NT2/D1 (cell line): ENCODE data around the gene STAG1.
"Not testable (repeated sequence)": the region's sequence is repeated elsewhere in the genome, so short reads cannot be mapped to it uniquely, and the experiment has no call there.

ENCODE experiments used
- DNase-seq: peaks from one replicate; pipeline ENCODE4 v3.0.0-alpha.2; 2011; ENCODE audit warnings: low read depth, low spot score
- H3K27me3 ChIP-seq: 2 replicates; pipeline ENCODE4 v1.6.0; 2011; ENCODE audit warnings: mild to moderate bottlenecking; ENCODE audit not compliant: insufficient read length, insufficient read depth
- H3K36me3 ChIP-seq: 2 replicates; pipeline ENCODE4 v1.6.1; 2011; ENCODE audit warnings: mild to moderate bottlenecking, low read length, mixed read lengths; ENCODE audit not compliant: insufficient read depth, insufficient read length
- H3K4me1 ChIP-seq: 2 replicates; pipeline ENCODE4 v1.5.1; 2011; ENCODE audit not compliant: insufficient read depth, insufficient read length
- H3K4me3 ChIP-seq: 2 replicates; pipeline ENCODE4 v1.5.1; 2011; ENCODE audit warnings: low read depth; ENCODE audit not compliant: insufficient read length
- H3K9ac ChIP-seq: 2 replicates; pipeline ENCODE4 v1.6.0; 2011; ENCODE audit warnings: low read depth; ENCODE audit not compliant: insufficient read length
- H3K9me3 ChIP-seq: 2 replicates; pipeline ENCODE4 v1.5.1; 2011; ENCODE audit warnings: mild to moderate bottlenecking, low read length; ENCODE audit not compliant: insufficient read depth
- SUZ12 ChIP-seq: IDR thresholded peaks from 2 replicates; pipeline ENCODE4 v1.6.1; 2011; ENCODE audit not compliant: insufficient read length, insufficient read depth; ENCODE audit errors: extremely low read depth
- YY1 ChIP-seq: IDR thresholded peaks from 2 replicates; pipeline ENCODE4 v1.6.1; 2011; ENCODE audit not compliant: insufficient read length, insufficient read depth
- ZNF274 ChIP-seq: IDR thresholded peaks from 2 replicates; pipeline ENCODE4 v1.6.1; 2011; ENCODE audit warnings: mild to moderate bottlenecking, low read depth, low read length

Gene STAG1

GRCh38 chr3:136516656-136517055 lies 235.5 kb downstream of the STAG1 start:
- DNase-seq = no peak
- H3K4me1 ChIP-seq = no peaks in the 10 kb centered on the region
- peaks cover 3% of the 10 kb centered on the region for H3K36me3 ChIP-seq
- no peak overlapping the region for H3K4me3 ChIP-seq
- TF ChIP-seq YY1 = no peak
- no peak for TF ChIP-seq ZNF274
- H3K9ac ChIP-seq = no peak overlapping the region
- no peaks in the 10 kb centered on the region for H3K27me3 ChIP-seq
- H3K9me3 ChIP-seq = no peaks in the 10 kb centered on the region

- TF ChIP-seq SUZ12 = no peak
- no peak for TF ChIP-seq ZNF274
- TF ChIP-seq YY1 = no peak
- H3K4me1 ChIP-seq = no peaks in the 10 kb centered on the region
- peaks cover 1% of the 10 kb centered on the region for H3K36me3 ChIP-seq
These were observed 236.1 kb downstream of the STAG1 start for GRCh38 chr3:136516095-136516494.

DNA sequence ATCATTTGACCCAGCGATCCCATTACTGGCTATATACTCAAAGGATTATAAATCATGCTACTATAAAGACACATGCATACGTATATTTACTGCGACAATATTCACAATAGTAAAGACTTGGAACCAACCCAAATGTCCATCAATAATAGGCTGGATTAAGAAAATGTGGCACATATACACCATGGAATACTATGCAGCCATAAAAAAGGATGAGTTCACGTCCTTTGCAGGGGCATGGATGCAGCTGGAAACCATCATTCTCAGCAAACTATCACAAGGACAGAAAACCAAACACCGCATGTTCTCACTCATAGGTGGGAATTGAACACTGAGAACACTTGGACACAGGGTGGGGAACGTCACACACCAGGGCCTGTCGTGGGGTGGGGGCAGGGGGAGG lies 237.6 kb downstream of the STAG1 start:
- not testable (repeated sequence) for DNase-seq, H3K4me3 ChIP-seq, H3K9me3 ChIP-seq, H3K4me1 ChIP-seq, H3K9ac ChIP-seq, H3K27me3 ChIP-seq, H3K36me3 ChIP-seq

More at GRCh38 chr3:136516095-136516494, 236.1 kb downstream of the STAG1 start:
- Histone ChIP-seq H3K4me3 (no peak overlapping the region), H3K9me3 (no peaks in the 10 kb centered on the region), H3K9ac (no peak overlapping the region), H3K27me3 (no peaks in the 10 kb centered on the region)
- DNase-seq = no peak

- Histone ChIP-seq H3K9me3 (no peaks in the 10 kb centered on the region), H3K36me3 (no peaks in the 10 kb centered on the region), H3K9ac (no peak overlapping the region), H3K27me3 (no peaks in the 10 kb centered on the region), H3K4me1 (no peaks in the 10 kb centered on the region), H3K4me3 (no peak overlapping the region)
- no peak for DNase-seq
- TF ChIP-seq YY1 (no peak), ZNF274 (no peak), SUZ12 (no peak)
These were observed 238.8 kb downstream of the STAG1 start for GRCh38 chr3:136513367-136513766.

- Histone ChIP-seq H3K27me3 (no peaks in the 10 kb centered on the region), H3K4me3 (no peak overlapping the region), H3K9me3 (no peaks in the 10 kb centered on the region), H3K4me1 (no peaks in the 10 kb centered on the region), H3K36me3 (no peaks in the 10 kb centered on the region), H3K9ac (no peak overlapping the region)
- no peak for DNase-seq
- no peak for TF ChIP-seq YY1
- TF ChIP-seq SUZ12 = no peak
- TF ChIP-seq ZNF274 = no peak
These were observed 239.8 kb downstream of the STAG1 start for GRCh38 chr3:136512381-136512780.

DNA sequence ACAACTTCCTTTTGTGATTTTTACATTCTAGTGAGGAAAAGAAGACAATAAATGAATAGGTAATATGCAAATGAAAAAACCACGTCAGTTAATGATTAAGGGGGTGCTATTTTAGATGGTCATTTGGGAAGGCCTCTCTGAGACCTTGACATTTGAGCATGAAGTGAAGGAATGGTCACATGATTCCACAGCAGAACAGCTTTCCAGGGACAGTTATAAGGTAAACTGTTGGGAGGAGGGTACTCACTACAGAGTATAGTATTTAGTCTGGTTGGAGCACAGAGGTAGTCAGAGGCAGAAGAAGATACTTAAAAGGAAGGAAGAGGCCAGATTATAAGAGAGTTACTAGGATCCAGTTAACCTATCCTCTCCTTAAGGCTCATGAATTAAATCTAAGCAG lies 246.5 kb downstream of the STAG1 start:
- DNase-seq = no peak
- Histone ChIP-seq H3K27me3 (no peaks in the 10 kb centered on the region), H3K9me3 (no peaks in the 10 kb centered on the region), H3K9ac (no peak overlapping the region), H3K36me3 (no peaks in the 10 kb centered on the region), H3K4me1 (no peaks in the 10 kb centered on the region), H3K4me3 (no peak overlapping the region)
- no peak for TF ChIP-seq SUZ12
- no peak for TF ChIP-seq ZNF274
- TF ChIP-seq YY1 = no peak

DNA sequence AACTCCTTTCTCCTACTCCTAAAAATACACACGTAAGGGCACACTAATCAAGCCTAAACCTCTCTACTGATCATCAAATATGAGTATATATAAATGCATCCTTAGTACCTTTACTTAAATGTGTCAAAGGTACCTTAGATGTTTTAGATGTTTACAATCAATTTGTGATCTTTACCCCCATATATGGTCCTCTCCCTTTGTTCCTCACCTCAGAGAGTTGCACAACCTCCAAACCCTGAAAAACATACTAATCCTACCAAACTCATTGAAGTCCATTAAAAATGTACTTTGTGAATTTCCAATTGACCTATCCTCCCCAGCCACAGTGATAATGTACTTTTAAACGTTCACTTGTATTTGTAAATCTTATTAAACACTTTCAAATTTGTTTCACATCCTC lies 249.1 kb downstream of the STAG1 start:
- H3K4me1 ChIP-seq = no peaks in the 10 kb centered on the region
- no peak overlapping the region for H3K4me3 ChIP-seq
- DNase-seq = no peak
- no peak overlapping the region for H3K9ac ChIP-seq
- TF ChIP-seq ZNF274 (no peak), SUZ12 (no peak), YY1 (no peak)
- H3K9me3 ChIP-seq = no peaks in the 10 kb centered on the region
- H3K27me3 ChIP-seq = no peaks in the 10 kb centered on the region
- H3K36me3 ChIP-seq = no peaks in the 10 kb centered on the region

GRCh38 chr3:136498919-136499447 lies 253.2 kb downstream of the STAG1 start:
- H3K36me3 ChIP-seq = no peaks in the 10 kb centered on the region
- H3K27me3 ChIP-seq = no peaks in the 10 kb centered on the region
- no peak overlapping the region for H3K4me3 ChIP-seq
- no peak for DNase-seq
- H3K4me1 ChIP-seq = no peaks in the 10 kb centered on the region
- H3K9me3 ChIP-seq = peaks cover 2% of the 10 kb centered on the region; the same call in 1 of the 2 replicates
- TF ChIP-seq SUZ12 (no peak), ZNF274 (no peak), YY1 (no peak)
- H3K9ac ChIP-seq = no peak overlapping the region
